ENCODE measurements around the gene TMEM256.

DNA sequence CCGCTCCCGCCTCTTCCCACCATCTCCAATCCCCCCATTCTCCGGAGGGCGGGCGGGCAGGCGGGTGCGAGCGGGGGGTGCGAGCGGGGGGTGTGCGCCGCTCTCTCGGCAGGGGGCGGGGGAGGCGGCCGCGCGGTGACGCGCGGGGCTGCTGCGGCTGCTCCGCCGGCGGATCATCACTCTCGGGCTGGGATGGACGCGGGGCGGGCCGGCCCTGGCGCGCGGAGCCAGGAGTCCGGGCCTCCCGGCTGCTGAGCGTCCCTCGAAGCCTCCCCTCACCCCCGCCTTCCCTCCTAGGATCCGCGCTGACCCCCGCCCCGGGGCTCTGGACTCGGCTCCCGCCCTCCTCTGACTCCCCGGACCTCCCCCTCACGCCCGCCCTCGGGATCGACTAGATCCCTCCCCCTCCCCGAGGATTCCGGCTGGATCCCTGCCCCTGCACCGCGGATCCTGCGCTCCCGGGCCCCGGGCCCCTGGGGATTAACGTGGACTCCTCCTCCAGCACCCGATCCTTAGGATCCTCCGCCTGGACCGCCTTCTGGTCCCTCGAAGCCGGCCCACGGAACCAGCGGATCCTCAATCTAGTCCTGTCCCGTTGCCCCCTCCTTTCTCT, 946 bp upstream of the TMEM256 start:
- TF ChIP-seq EP300 (IDR thresholded peaks at IDR 0.05) (no peak), POLR2A (IDR thresholded peaks at IDR 0.05) (peak; percentile 74 to 77), CTCF (IDR thresholded peaks at IDR 0.05) (peak in 3 of 4 experiments; percentile 7 to 23 (median 22))
